Right cardiac atrium (tissue), 5 donors: ENCODE measurements around the gene RAB40B. TPM values are rescaled to one million over a fixed set of nuclear protein-coding genes. Genes with fewer than 3 reads are reported as not detected.
A peak's percentile ranks its signal among the peaks of the same experiment; 100 is the strongest.

Experiments
- ATAC-seq, 2 donors: fragments of 200-7000 bp; cut with Tn5 transposase; one replicate each; pipeline versions ENCODE4 v1.8.0 to v1.9.1; 2020; ENCODE audit warnings: moderate library complexity in 2 of 2, mild to moderate bottlenecking in 1 of 2
- DNase-seq, 3 donors: peaks; one replicate each; pipeline ENCODE4 v3.0.0-alpha.2; 2020
- H3K27ac ChIP-seq: one replicate; pipeline ENCODE4 v1.5.1; 2013; ENCODE audit warnings: mild to moderate bottlenecking, low read length, control low read depth, moderate library complexity
- H3K27me3 ChIP-seq: one replicate; pipeline ENCODE4 v1.6.1; 2013; ENCODE audit not compliant: control insufficient read depth, insufficient read depth
- H3K4me1 ChIP-seq: one replicate; pipeline ENCODE4 v1.6.1; 2013; ENCODE audit warnings: low read length; ENCODE audit not compliant: control insufficient read depth, insufficient read depth
- H3K4me3 ChIP-seq: one replicate; pipeline ENCODE4 v1.5.1; 2013; ENCODE audit warnings: low read length, control low read depth
- H3K9me3 ChIP-seq: one replicate; pipeline ENCODE4 v1.6.1; 2013; ENCODE audit warnings: low read length; ENCODE audit not compliant: control insufficient read depth
- WGBS: extraction: QIAGEN DNeasy Blood & Tissue Kit; methylation state at CpG from one replicate; pipeline ENCODE4 v1.1.7; 2013; 5-methylcytosine and 5-hydroxymethylcytosine counted together
- intact Hi-C, 4 donors: fragments of 100-400 bp; cut with DNase I; formaldehyde crosslinking; loops; one replicate each; pipeline versions ENCODE4 v1.11.0 to v1.14.0; 2022 to 2023
- polyA plus RNA-seq: library from polyadenylated mRNA; stranded (reverse); fragments of 200-250 nt; gene quantifications from one replicate; pipeline ENCODE4 v1.2.3, GENCODE V29; 2013
- total RNA-seq, 4 donors: library from RNA; stranded (reverse); fragmentation: NEBNext Ultra II Directional; extraction: Animal tissue kit (Norgen Biotek cat#: 25700); gene quantifications; one replicate each; pipeline ENCODE4 v1.2.1, GENCODE V29; 2021
- donor health status: healthy with polysubstance abuse.
- donor health status: DM: no; HTN: yes; CAD: no.
- donor health status: DM: no; HTN: no; CAD: no.
- donor health status: DM: no; HTN: yes; CAD: no; lungs with severe emphysema.
- donor health status: DM: yes; HTN: yes; CAD: no.

RAB40B gene
- total and polyA plus RNA-seq, 5 donors = 14.0 to 20.8 (median 18.9) TPM

- intact Hi-C loops = no loop called here
- peak; percentile 37 to 53 for ATAC-seq
These were observed 71.1 kb downstream of the RAB40B start for GRCh38 chr17:82627405-82627804.

GRCh38 chr17:82623707-82624106 is 74.8 kb downstream of the RAB40B start:
- 82% methylated on average over 15 of the region's 15 CpGs for WGBS
- H3K4me3 ChIP-seq = no peak overlapping the region
- no peaks in the 10 kb centered on the region for H3K9me3 ChIP-seq
- DNase-seq (no peak), ATAC-seq (no peak)
- intact Hi-C loops = no loop called here
- no peaks in the 10 kb centered on the region for H3K27me3 ChIP-seq
- no peak overlapping the region for H3K27ac ChIP-seq
- H3K4me1 ChIP-seq = no peaks in the 10 kb centered on the region

More at GRCh38 chr17:82627405-82627804, 71.1 kb downstream of the RAB40B start:
- WGBS = 91% methylated on average over 21 of the region's 21 CpGs
- no peaks in the 10 kb centered on the region for H3K9me3 ChIP-seq
- H3K4me3 ChIP-seq = no peak overlapping the region
- H3K27ac ChIP-seq = no peak overlapping the region
- no peaks in the 10 kb centered on the region for H3K27me3 ChIP-seq
- H3K4me1 ChIP-seq = no peaks in the 10 kb centered on the region
- DNase-seq = no peak

GRCh38 chr17:82619641-82620040 is 78.9 kb downstream of the RAB40B start:
- intact Hi-C loops = no loop called here
- ATAC-seq (no peak), DNase-seq (no peak)
- H3K27ac ChIP-seq = no peak overlapping the region
- no peaks in the 10 kb centered on the region for H3K27me3 ChIP-seq
- H3K9me3 ChIP-seq = no peaks in the 10 kb centered on the region
- no peaks in the 10 kb centered on the region for H3K4me1 ChIP-seq
- whole genome bisulfite sequencing = 90% methylated on average over 10 of the region's 10 CpGs
- no peak overlapping the region for H3K4me3 ChIP-seq

GRCh38 chr17:82619211-82619610 is 79.3 kb downstream of the RAB40B start:
- H3K4me1 ChIP-seq = no peaks in the 10 kb centered on the region
- no peaks in the 10 kb centered on the region for H3K27me3 ChIP-seq
- DNase-seq = no peak
- H3K4me3 ChIP-seq = no peak overlapping the region
- ATAC-seq = no peak
- intact Hi-C loops = no loop called here
- no peak overlapping the region for H3K27ac ChIP-seq
- H3K9me3 ChIP-seq = no peaks in the 10 kb centered on the region
- WGBS = 87% methylated on average over 7 of the region's 7 CpGs

- no peak for ATAC-seq
These were observed 82.3 kb downstream of the RAB40B start for GRCh38 chr17:82616021-82616711.

GRCh38 chr17:82615084-82616020 is 83.1 kb downstream of the RAB40B start:
- no peak for ATAC-seq
- intact Hi-C loops = no loop called here
- no peak for DNase-seq
- Histone ChIP-seq H3K4me1 (no peaks in the 10 kb centered on the region), H3K27ac (no peak overlapping the region), H3K4me3 (no peak overlapping the region), H3K9me3 (no peaks in the 10 kb centered on the region), H3K27me3 (no peaks in the 10 kb centered on the region)
- WGBS = 88% methylated on average over 45 of the region's 45 CpGs

More at GRCh38 chr17:82616021-82616711, 82.3 kb downstream of the RAB40B start:
- Histone ChIP-seq H3K4me3 (no peak overlapping the region), H3K27me3 (no peaks in the 10 kb centered on the region), H3K4me1 (no peaks in the 10 kb centered on the region), H3K27ac (no peak overlapping the region), H3K9me3 (no peaks in the 10 kb centered on the region)
- WGBS = 82% methylated on average over 22 of the region's 22 CpGs
- intact Hi-C loops = no loop called here
- no peak for DNase-seq

- no peak for ATAC-seq
- 91% methylated on average over 20 of the region's 22 CpGs for WGBS
- peak overlapping the region; percentile 25 for H3K27ac ChIP-seq
These were observed 84.3 kb downstream of the RAB40B start for GRCh38 chr17:82614095-82614631.

GRCh38 chr17:82613283-82614094 is 85.0 kb downstream of the RAB40B start:
- H3K4me3 ChIP-seq = no peak overlapping the region
- H3K4me1 ChIP-seq = no peaks in the 10 kb centered on the region
- no peaks in the 10 kb centered on the region for H3K9me3 ChIP-seq
- peak in 2 of 3 donors; percentile 70 to 77 for DNase-seq
- ATAC-seq = peak; percentile 57 to 67
- H3K27me3 ChIP-seq = no peaks in the 10 kb centered on the region
- WGBS = 77% methylated on average over 37 of the region's 37 CpGs
- intact Hi-C loops = no loop called here
- peak overlapping the region; percentile 11 for H3K27ac ChIP-seq

More at GRCh38 chr17:82614095-82614631, 84.3 kb downstream of the RAB40B start:
- Histone ChIP-seq H3K4me1 (no peaks in the 10 kb centered on the region), H3K27me3 (no peaks in the 10 kb centered on the region), H3K4me3 (no peak overlapping the region), H3K9me3 (no peaks in the 10 kb centered on the region)
- DNase-seq = peak in 1 of 3 donors; percentile 14
- intact Hi-C loops = no loop called here

- intact Hi-C loops = no loop called here
These were observed 87.1 kb downstream of the RAB40B start for GRCh38 chr17:82611140-82612058.

GRCh38 chr17:82609655-82610054 is 88.8 kb downstream of the RAB40B start:
- intact Hi-C loops = no loop called here
- no peaks in the 10 kb centered on the region for H3K27me3 ChIP-seq
- no peak overlapping the region for H3K27ac ChIP-seq
- H3K4me1 ChIP-seq = no peaks in the 10 kb centered on the region
- WGBS = 91% methylated on average over 4 of the region's 4 CpGs
- no peak for DNase-seq
- ATAC-seq = no peak
- H3K4me3 ChIP-seq = no peak overlapping the region
- H3K9me3 ChIP-seq = no peaks in the 10 kb centered on the region

More at GRCh38 chr17:82611140-82612058, 87.1 kb downstream of the RAB40B start:
- 64% methylated on average over 21 of the region's 21 CpGs for WGBS
- H3K27ac ChIP-seq = no peak overlapping the region
- DNase-seq (peak; percentile 45 to 81 (median 70)), ATAC-seq (no peak)
- H3K4me1 ChIP-seq = no peaks in the 10 kb centered on the region
- H3K4me3 ChIP-seq = no peak overlapping the region
- no peaks in the 10 kb centered on the region for H3K27me3 ChIP-seq
- H3K9me3 ChIP-seq = no peaks in the 10 kb centered on the region
